ENCODE results near the gene L3MBTL4. TPM values are rescaled to one million over a fixed set of nuclear protein-coding genes. Genes with fewer than 3 reads are reported as not detected.

The L3MBTL4 gene
- total RNA-seq, 2 donors from 2014 or later = 0.27 to 5.3 TPM

- H3K36me3 ChIP-seq = no peaks in the 10 kb centered on the region
- no peak overlapping the region for H3K27ac ChIP-seq
- ATAC-seq (ENCODE audit: insufficient number of reproducible peaks, low FRiP score, low read depth) (no peak), DNase-seq (ENCODE audit: low spot score) (no peak)
- no peaks in the 10 kb centered on the region for H3K9me3 ChIP-seq
- no peaks in the 10 kb centered on the region for H3K27me3 ChIP-seq (replicated peaks; ENCODE audit: insufficient read depth)
- no peak for TF ChIP-seq CTCF (IDR thresholded peaks at IDR 0.05)
- H3K4me3 ChIP-seq = no peak overlapping the region
- H3K4me1 ChIP-seq (ENCODE audit: control insufficient read depth in 1 of 2, low read depth in 2 of 2) = no peaks in the 10 kb centered on the region
Observed at GRCh38 chr18:6437937-6438818, 23.5 kb upstream of the L3MBTL4 start.

GRCh38 chr18:6435731-6436130, 21.0 kb upstream of the L3MBTL4 start:
- H3K27ac ChIP-seq = no peak overlapping the region

GRCh38 chr18:6434987-6435709, 20.4 kb upstream of the L3MBTL4 start:
- Histone ChIP-seq H3K27ac (no peak overlapping the region), H3K36me3 (no peaks in the 10 kb centered on the region), H3K4me1 (ENCODE audit: control insufficient read depth in 1 of 2, low read depth in 2 of 2) (no peaks in the 10 kb centered on the region), H3K27me3 (replicated peaks; ENCODE audit: insufficient read depth) (no peaks in the 10 kb centered on the region), H3K9me3 (no peaks in the 10 kb centered on the region), H3K4me3 (no peak overlapping the region)
- TF ChIP-seq CTCF (IDR thresholded peaks at IDR 0.05) = no peak
- ATAC-seq (ENCODE audit: insufficient number of reproducible peaks, low FRiP score, low read depth) (no peak), DNase-seq (ENCODE audit: low spot score) (no peak)

More at GRCh38 chr18:6435731-6436130, 21.0 kb upstream of the L3MBTL4 start:
- no peaks in the 10 kb centered on the region for H3K27me3 ChIP-seq (replicated peaks; ENCODE audit: insufficient read depth)
- ATAC-seq (ENCODE audit: insufficient number of reproducible peaks, low FRiP score, low read depth) (no peak), DNase-seq (ENCODE audit: low spot score) (no peak)
- H3K9me3 ChIP-seq = no peaks in the 10 kb centered on the region
- H3K36me3 ChIP-seq = no peaks in the 10 kb centered on the region
- no peak for TF ChIP-seq CTCF (IDR thresholded peaks at IDR 0.05)
- H3K4me3 ChIP-seq = no peak overlapping the region
- H3K4me1 ChIP-seq (ENCODE audit: control insufficient read depth in 1 of 2, low read depth in 2 of 2) = no peaks in the 10 kb centered on the region

GRCh38 chr18:6434481-6434880, 19.8 kb upstream of the L3MBTL4 start:
- H3K4me3 ChIP-seq = no peak overlapping the region
- no peak for TF ChIP-seq CTCF (IDR thresholded peaks at IDR 0.05)
- H3K27me3 ChIP-seq (replicated peaks; ENCODE audit: insufficient read depth) = no peaks in the 10 kb centered on the region
- no peak for ATAC-seq (ENCODE audit: insufficient number of reproducible peaks, low FRiP score, low read depth)
- no peaks in the 10 kb centered on the region for H3K4me1 ChIP-seq (ENCODE audit: control insufficient read depth in 1 of 2, low read depth in 2 of 2)
- no peak for DNase-seq (ENCODE audit: low spot score)
- no peaks in the 10 kb centered on the region for H3K36me3 ChIP-seq
- no peak overlapping the region for H3K27ac ChIP-seq
- no peaks in the 10 kb centered on the region for H3K9me3 ChIP-seq

- Histone ChIP-seq H3K4me3 (no peak overlapping the region), H3K27ac (no peak overlapping the region), H3K9me3 (no peaks in the 10 kb centered on the region), H3K4me1 (ENCODE audit: control insufficient read depth in 1 of 2, low read depth in 2 of 2) (no peaks in the 10 kb centered on the region), H3K27me3 (replicated peaks; ENCODE audit: insufficient read depth) (no peaks in the 10 kb centered on the region), H3K36me3 (no peaks in the 10 kb centered on the region)
- no peak for ATAC-seq (ENCODE audit: insufficient number of reproducible peaks, low FRiP score, low read depth)
- TF ChIP-seq CTCF (IDR thresholded peaks at IDR 0.05) = no peak
- DNase-seq (ENCODE audit: low spot score) = no peak
Observed at GRCh38 chr18:6431659-6432318, 17.1 kb upstream of the L3MBTL4 start.
